HG02870 (cell line): ENCODE measurements around the gene C10orf143.
"Not testable (repeated sequence)": the region's sequence is repeated elsewhere in the genome, so short reads cannot be mapped to it uniquely, and the experiment has no call there.

Source experiments
- ATAC-seq: cut with Tn5 transposase; IDR thresholded peaks from one replicate; pipeline ENCODE4 v1.9.1; 2021; ENCODE audit warnings: mild to moderate bottlenecking, moderate library complexity; ENCODE audit not compliant: unreplicated experiment

Gene C10orf143

GRCh38 chr10:130110246-130111112 is at the start of gene C10orf143:
C10orf143 (minus strand) TSS chr10:130110830; CDS start chr10:130110772, 58 bp downstream.
- peak; percentile 75 for ATAC-seq

GRCh38 chr10:130159192-130159794 is 48.7 kb upstream of the C10orf143 start:
- no peak for ATAC-seq

GRCh38 chr10:130146042-130146441 is 35.4 kb upstream of the C10orf143 start:
- ATAC-seq, result no peak

- ATAC-seq, result peak; percentile 78
Measured at GRCh38 chr10:130141878-130142277, 31.2 kb upstream of the C10orf143 start.

GRCh38 chr10:130141460-130141859 is 30.8 kb upstream of the C10orf143 start:
- ATAC-seq, result peak; percentile 27

- no peak for ATAC-seq
Measured at GRCh38 chr10:130141038-130141437, 30.4 kb upstream of the C10orf143 start.

GRCh38 chr10:130140425-130140824 is 29.8 kb upstream of the C10orf143 start:
- no peak for ATAC-seq

- ATAC-seq, result peak; percentile 24
Measured at GRCh38 chr10:130138479-130138866, 27.8 kb upstream of the C10orf143 start.

GRCh38 chr10:130137659-130138478 is 27.2 kb upstream of the C10orf143 start:
- no peak for ATAC-seq

- no peak for ATAC-seq
Measured at GRCh38 chr10:130137090-130137448, 26.4 kb upstream of the C10orf143 start.

- ATAC-seq, result peak; percentile 70
Measured at GRCh38 chr10:130136226-130137089, 25.8 kb upstream of the C10orf143 start, which contains the start of gene GLRX3. GLRX3 (plus strand) TSS chr10:130136391; CDS start chr10:130136421, 30 bp downstream.

- ATAC-seq, result peak; percentile 18
Measured at GRCh38 chr10:130135676-130136225, 25.1 kb upstream of the C10orf143 start.

GRCh38 chr10:130128922-130129321 is 18.3 kb upstream of the C10orf143 start:
- ATAC-seq, result no peak

GRCh38 chr10:130128062-130128781 is 17.6 kb upstream of the C10orf143 start:
- ATAC-seq, result no peak

GRCh38 chr10:130127364-130128061 is 16.9 kb upstream of the C10orf143 start:
- peak; percentile 98 for ATAC-seq

GRCh38 chr10:130121486-130122079 is 11.0 kb upstream of the C10orf143 start:
- no peak for ATAC-seq

- ATAC-seq, result not testable (repeated sequence)
Measured at GRCh38 chr10:130117535-130117934, 6.9 kb upstream of the C10orf143 start.

GRCh38 chr10:130116942-130117341 is 6.3 kb upstream of the C10orf143 start:
- ATAC-seq, result not testable (repeated sequence)
